ENCODE data around the gene HDGF.

HDGF gene

GRCh38 chr1:156726549-156727226, 24.8 kb downstream of the HDGF start:
- H3K9me2 ChIP-seq (ENCODE audit: low read depth, low read length): no peaks in the 10 kb centered on the region
- TF ChIP-seq EZH2 (IDR thresholded peaks at IDR 0.05; ENCODE audit: borderline replicate concordance, low read length): no peak
- TF ChIP-seq CTCF (IDR thresholded peaks at IDR 0.05; ENCODE audit: low read length): peak; percentile 76
- peaks cover 51% of the 10 kb centered on the region for H3K36me3 ChIP-seq (ENCODE audit: insufficient read depth, low read length)
- peaks cover 48% of the 10 kb centered on the region for H3K4me1 ChIP-seq (ENCODE audit: insufficient read depth, low read length, severe bottlenecking)
- H3K9me3 ChIP-seq (ENCODE audit: low read length): no peaks in the 10 kb centered on the region
- no peaks in the 10 kb centered on the region for H3K27me3 ChIP-seq (ENCODE audit: insufficient read depth, low read length)
- H2AFZ ChIP-seq (ENCODE audit: low read length): no peak overlapping the region
- peak overlapping the region; percentile 87 for H3K4me2 ChIP-seq (ENCODE audit: low read length)
- H3F3A ChIP-seq (ENCODE audit: insufficient read depth, low read length): no peaks in the 10 kb centered on the region; the same call in 1 of the 2 replicates
- H4K20me1 ChIP-seq (ENCODE audit: insufficient read depth, low read length): 0 out of 2 replicates have a peak, but pooled peaks cover 3% of the 10 kb centered on the region
- peak overlapping the region; percentile 100 for H3K9ac ChIP-seq (ENCODE audit: low read length)
- H3K79me2 ChIP-seq (ENCODE audit: insufficient read depth, low read length): peaks cover 45% of the 10 kb centered on the region
- peak overlapping the region; percentile 76 for H3K27ac ChIP-seq (ENCODE audit: low read depth, low read length, poor library complexity, severe bottlenecking)
- peak overlapping the region; percentile 100 for H3K4me3 ChIP-seq (ENCODE audit: low read depth, low read length, poor library complexity, severe bottlenecking)

DNA sequence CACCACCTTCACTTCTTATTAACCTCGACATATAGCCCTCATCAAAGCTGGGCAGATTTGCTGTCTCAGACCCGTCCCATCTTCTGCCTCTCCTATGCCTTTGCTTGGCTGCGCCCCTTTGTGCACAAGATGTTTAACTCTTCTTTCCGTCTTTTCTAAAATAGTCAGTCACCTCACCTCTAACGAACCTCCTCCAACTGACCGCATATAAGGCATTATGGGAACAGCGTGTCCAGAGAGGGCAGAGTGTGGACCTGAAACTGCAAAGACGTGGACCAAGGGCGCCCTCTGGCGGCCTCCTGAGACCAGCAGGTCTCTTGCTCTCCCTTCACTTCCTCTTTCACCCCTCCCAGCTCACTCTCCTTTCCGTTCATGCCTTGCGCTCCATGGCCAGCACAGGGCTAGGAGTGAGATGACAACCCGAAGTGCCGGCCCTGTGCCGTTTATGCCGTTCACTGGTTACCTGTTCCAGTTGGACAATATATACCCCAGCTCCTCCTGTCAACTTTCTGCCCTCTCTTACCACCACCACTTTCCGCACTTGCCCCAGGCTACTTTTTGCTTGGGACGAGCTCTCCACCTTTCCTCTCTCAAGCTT, 25.7 kb downstream of the HDGF start:
- H2AFZ ChIP-seq (ENCODE audit: low read length): no peak overlapping the region
- H3K27ac ChIP-seq (ENCODE audit: low read depth, low read length, poor library complexity, severe bottlenecking): peak overlapping the region; percentile 76
- peaks cover 60% of the 10 kb centered on the region for H3K36me3 ChIP-seq (ENCODE audit: insufficient read depth, low read length)
- peak overlapping the region; percentile 100 for H3K4me3 ChIP-seq (ENCODE audit: low read depth, low read length, poor library complexity, severe bottlenecking)
- H3K4me1 ChIP-seq (ENCODE audit: insufficient read depth, low read length, severe bottlenecking): peaks cover 48% of the 10 kb centered on the region
- H3F3A ChIP-seq (ENCODE audit: insufficient read depth, low read length): no peaks in the 10 kb centered on the region
- TF ChIP-seq CTCF (IDR thresholded peaks at IDR 0.05; ENCODE audit: low read length) (peak; percentile 95), EZH2 (IDR thresholded peaks at IDR 0.05; ENCODE audit: borderline replicate concordance, low read length) (no peak)
- peak overlapping the region; percentile 100 for H3K9ac ChIP-seq (ENCODE audit: low read length)
- H3K4me2 ChIP-seq (ENCODE audit: low read length): peak overlapping the region; percentile 87
- H3K9me3 ChIP-seq (ENCODE audit: low read length): no peaks in the 10 kb centered on the region
- no peaks in the 10 kb centered on the region for H3K27me3 ChIP-seq (ENCODE audit: insufficient read depth, low read length)
- 0 out of 2 replicates have a peak, but pooled peaks cover 3% of the 10 kb centered on the region for H4K20me1 ChIP-seq (ENCODE audit: insufficient read depth, low read length)
- H3K79me2 ChIP-seq (ENCODE audit: insufficient read depth, low read length): peaks cover 45% of the 10 kb centered on the region
- H3K9me2 ChIP-seq (ENCODE audit: low read depth, low read length): no peaks in the 10 kb centered on the region

GRCh38 chr1:156721535-156721934, 29.9 kb downstream of the HDGF start:
- Histone ChIP-seq H3K9me3 (ENCODE audit: low read length) (no peaks in the 10 kb centered on the region), H2AFZ (ENCODE audit: low read length) (no peak overlapping the region), H3K9me2 (ENCODE audit: low read depth, low read length) (no peaks in the 10 kb centered on the region), H3F3A (ENCODE audit: insufficient read depth, low read length) (no peaks in the 10 kb centered on the region), H3K27ac (ENCODE audit: low read depth, low read length, poor library complexity, severe bottlenecking) (no peak overlapping the region), H3K4me2 (ENCODE audit: low read length) (no peak overlapping the region), H3K36me3 (ENCODE audit: insufficient read depth, low read length) (peaks cover 72% of the 10 kb centered on the region), H3K4me3 (ENCODE audit: low read depth, low read length, poor library complexity, severe bottlenecking) (no peak overlapping the region), H4K20me1 (ENCODE audit: insufficient read depth, low read length) (peaks cover 3% of the 10 kb centered on the region; the same call in 1 of the 2 replicates), H3K4me1 (ENCODE audit: insufficient read depth, low read length, severe bottlenecking) (peaks cover 25% of the 10 kb centered on the region), H3K79me2 (ENCODE audit: insufficient read depth, low read length) (peaks cover 28% of the 10 kb centered on the region), H3K9ac (ENCODE audit: low read length) (no peak overlapping the region), H3K27me3 (ENCODE audit: insufficient read depth, low read length) (no peaks in the 10 kb centered on the region)
- TF ChIP-seq EZH2 (IDR thresholded peaks at IDR 0.05; ENCODE audit: borderline replicate concordance, low read length) (no peak), CTCF (IDR thresholded peaks at IDR 0.05; ENCODE audit: low read length) (no peak)
